Measurements from ENCODE around the gene MEF2D.

DNA sequence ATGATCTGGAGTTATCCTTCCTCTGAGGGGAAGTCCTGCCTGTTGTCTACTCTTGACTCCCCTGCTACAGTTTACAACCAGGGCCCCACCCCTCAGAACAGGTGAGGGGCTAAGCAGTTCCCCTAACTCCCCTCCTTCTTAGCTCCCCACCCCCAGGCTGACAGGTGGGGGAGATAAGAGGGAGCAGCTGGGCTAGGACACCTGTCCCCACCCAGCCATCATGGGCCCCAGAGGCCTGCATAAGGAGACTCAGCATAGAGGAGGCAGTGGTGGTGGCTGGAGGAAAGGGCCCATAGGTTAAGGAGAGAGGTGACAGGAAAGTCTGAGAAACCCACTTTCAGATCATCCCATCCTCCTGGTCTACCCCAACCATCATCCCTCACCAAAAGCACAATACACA is 6.8 kb downstream of the MEF2D start:
- TF ChIP-seq CTCF (IDR thresholded peaks at IDR 0.05; ENCODE audit: low read depth, low read length) (no peak), EZH2phosphoT487 (IDR thresholded peaks at IDR 0.05; ENCODE audit: low read depth) (no peak)

Data from OCI-LY3 (cell line).